CD4-positive, alpha-beta T cell treated with Interleukin-17A for 1 hour (primary cell): ENCODE data around the gene PARD6B.
"Not testable (repeated sequence)": the region's sequence is repeated elsewhere in the genome, so short reads cannot be mapped to it uniquely, and the experiment has no call there.

ENCODE experiments used
- DNase-seq: peaks from one replicate; pipeline ENCODE4 v3.0.0-alpha.2; 2020

The PARD6B gene

GRCh38 chr20:50776122-50776817 is 44.9 kb downstream of the PARD6B start:
- DNase-seq = no peak

DNA sequence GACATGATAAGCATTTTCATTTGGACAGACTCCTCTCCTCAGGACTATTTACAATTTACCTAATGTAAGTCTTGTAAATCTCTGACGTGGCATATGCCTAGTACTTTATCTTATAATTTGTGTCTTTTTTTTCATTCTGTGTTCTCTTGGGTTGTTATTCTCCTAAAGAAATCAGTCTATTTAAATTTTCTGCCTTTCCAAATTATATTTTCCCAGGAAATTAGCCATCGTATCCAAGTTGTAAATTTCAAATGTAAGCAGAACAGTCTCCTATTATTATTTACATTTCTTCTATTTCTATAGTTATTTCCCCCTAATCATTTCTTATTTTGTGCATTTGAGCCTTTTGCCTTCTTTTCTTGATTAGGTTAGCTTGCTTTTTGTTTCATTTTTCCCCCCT is 46.0 kb downstream of the PARD6B start:
- no peak for DNase-seq

GRCh38 chr20:50778994-50779393 is 47.6 kb downstream of the PARD6B start:
- not testable (repeated sequence) for DNase-seq

GRCh38 chr20:50783390-50783789 is 52.0 kb downstream of the PARD6B start:
- DNase-seq = no peak

- no peak for DNase-seq
Measured at GRCh38 chr20:50783903-50784302, 52.5 kb downstream of the PARD6B start.

- DNase-seq = no peak
Measured at GRCh38 chr20:50784464-50784863, 53.1 kb downstream of the PARD6B start.

DNA sequence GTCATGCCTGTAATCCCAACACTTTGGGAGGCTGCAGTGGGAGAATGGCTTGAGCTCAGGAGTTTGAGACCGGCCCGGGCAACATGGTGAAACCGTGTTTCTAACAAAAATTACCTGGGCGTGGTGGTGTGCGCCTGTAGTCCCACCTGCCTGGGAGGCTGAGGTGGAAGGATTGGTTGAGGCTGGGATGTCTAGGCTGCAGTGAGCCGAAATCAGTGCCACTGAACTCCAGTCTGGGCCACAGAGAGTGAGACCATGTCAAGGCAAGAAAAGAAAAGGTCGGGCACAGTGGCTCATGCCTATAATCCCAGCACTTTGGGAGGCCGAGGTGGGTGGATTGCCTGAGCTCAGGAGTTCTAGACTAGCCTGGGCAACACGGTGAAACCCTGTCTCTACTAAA is 55.3 kb downstream of the PARD6B start:
- DNase-seq = no peak

- DNase-seq = no peak
Measured at GRCh38 chr20:50787181-50787580, 55.8 kb downstream of the PARD6B start.

DNA sequence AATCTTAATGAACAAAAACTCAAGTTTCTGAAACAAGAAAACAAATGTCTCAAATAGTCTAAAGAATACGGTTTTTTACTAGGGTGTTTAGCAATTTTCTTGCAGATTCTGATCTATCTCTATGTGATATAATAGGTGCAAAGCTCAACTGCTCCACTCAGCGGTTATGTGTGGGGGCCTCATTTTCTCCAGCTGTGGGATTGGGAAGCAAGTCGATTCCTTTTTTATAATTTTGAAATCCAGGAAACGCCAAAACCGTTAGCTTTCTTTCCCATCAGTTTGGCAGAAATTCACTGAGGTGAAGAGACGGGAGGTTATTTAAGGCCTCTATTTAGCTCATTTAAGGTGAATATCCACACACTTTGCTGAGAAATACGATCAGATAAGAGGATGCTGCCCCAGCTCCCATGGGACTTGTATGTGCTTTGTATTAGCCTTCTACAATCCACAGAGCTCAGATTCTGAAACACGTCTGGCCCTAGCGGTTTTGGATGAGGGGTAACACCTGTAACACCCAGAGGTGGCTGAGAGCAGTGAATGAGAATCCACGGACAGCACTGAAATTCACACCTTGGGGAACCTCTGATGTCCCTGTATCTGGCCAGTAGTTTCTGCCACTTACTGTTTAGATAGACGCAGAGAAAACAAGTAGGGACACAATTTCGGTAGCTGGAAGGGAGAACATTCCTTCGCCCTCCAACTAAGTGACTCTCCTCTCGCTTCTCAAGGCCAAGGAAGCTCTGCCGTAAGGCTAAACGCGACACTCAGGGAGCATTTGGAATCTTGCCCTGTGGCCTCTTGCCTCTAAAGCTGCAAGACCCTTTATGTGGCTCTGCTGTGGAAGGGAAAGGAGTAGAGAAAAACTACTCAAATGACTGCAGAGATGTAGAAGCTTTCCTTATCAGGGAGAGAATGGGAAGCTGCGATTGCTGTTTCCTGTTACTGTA is 56.9 kb downstream of the PARD6B start:
- DNase-seq = no peak

DNA sequence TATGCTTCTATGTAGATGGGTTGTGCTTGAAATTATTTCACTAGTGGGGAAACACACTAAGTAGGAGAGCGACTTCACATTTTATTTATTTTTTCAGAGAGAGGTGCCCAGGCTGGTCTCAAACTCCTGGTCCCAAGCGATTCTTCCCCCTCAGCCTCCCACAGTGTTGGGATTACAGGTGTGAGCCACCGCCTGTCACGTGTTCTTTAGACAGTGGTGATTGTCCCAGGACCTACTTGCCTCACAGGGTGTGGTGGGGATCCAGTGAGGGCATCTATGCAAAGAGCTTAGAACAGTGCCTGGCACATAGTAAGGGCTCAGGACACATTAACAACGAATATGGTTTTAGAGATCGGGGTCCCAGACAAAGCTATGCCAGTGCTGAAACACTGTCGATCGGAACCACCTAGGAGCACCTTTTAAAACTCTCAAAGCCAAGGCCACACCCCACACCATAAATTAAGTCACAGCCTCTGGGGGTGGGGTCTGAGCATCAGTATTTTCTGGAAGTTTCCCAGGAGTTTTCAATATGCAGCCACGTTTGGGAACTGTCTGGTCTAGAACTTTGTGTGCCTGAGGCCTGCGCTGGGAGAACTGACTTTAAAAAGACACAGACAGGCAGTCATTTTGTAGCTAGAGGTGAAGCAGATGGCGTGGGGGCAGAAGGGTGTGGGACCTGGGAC is 58.7 kb downstream of the PARD6B start:
- DNase-seq = no peak

GRCh38 chr20:50790651-50791277 is 59.4 kb downstream of the PARD6B start:
- peak; percentile 79 for DNase-seq

- DNase-seq = no peak
Measured at GRCh38 chr20:50792708-50793574, 61.6 kb downstream of the PARD6B start.

DNA sequence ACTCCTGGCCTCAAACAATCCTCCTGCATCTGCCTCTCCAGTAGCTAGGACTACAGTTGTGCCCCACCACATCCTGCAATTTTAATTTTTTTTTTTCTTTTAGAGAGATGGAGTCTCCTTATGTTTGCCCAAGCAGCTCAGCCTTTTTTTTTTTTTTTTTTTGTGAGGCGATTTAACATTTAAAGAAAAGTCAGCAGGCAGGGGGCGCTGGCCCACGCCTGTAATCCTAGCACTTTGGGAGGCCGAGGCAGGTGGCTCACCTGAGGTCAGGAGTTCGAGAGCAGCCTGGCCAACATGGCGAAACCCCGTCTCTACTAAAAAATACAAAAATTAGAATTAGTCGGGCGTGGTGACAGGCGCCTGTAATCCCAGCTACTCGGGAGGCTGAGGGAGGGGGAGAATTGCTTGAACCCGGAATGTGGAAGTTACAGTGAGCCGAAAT is 62.2 kb downstream of the PARD6B start:
- DNase-seq = peak; percentile 54

DNA sequence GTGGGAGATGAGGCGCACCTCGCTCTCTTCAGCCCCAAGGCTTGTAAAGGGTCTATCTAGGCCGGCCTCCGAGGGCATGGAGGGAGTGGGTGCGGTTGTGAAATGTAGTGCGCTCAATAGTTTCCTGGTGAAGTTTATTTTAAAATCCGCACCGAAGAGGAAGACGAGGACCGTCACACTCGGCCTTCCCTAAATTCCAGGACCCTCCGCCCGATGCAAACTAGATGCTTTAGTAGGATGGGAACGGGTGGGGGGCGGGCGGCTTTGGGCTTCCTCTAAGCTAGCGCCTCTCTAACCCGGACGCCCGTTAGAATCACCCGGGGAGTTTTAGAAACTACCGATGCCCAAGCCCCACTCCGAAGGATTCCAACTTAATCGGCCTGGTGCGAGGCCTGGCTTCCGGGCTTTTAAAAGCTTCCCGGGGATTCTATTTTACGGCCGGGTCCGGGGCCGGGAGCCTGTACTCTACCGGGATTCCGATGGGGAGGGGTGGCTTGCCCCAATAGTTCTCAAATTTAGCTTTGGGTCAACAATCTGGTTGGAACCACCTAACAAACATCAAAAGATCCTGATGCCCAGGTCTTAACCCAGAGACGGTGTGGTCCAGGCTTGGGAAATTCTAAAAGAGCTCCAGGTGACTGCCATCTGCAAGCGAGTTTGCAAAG is 62.9 kb downstream of the PARD6B start:
- DNase-seq = no peak

DNA sequence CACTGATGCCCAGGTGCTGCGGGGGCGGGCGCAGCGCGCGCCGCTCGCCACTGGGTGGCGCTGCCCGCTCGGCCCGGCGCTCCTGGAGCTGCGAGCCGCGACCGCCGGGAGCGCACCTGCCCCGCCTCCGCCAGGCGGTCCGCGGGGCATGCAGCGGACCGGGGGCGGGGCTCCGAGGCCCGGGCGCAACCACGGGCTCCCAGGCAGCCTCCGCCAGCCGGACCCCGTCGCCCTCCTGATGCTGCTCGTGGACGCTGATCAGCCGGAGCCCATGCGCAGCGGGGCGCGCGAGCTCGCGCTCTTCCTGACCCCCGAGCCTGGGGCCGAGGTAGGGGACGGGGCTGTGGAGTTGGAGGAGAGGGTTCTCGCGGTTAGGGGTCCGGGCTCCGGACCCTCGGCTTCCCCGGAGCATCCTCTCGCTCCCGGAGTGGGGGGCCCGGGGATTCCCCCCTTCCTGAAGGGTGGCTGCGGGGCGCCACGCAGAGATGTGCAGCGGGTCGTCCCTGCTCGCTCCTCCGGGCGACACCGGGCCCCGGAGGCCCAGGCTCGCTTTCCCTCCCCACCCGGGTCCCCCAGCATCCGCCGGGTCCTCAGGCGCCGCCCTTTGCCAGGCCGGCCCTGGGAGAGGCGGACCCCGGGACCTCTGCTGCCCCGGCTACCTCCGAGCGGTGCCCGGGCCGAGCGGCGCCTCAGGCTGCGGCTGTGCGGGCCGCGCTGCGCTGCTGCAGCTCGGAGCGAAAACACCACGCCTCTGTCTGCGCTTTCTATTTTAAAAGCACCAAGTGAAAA is 63.7 kb downstream of the PARD6B start, which contains the start of gene BCAS4:
BCAS4 (plus strand) TSS at position 216 of the 789 bp plus-strand sequence; CDS start at position 239, 23 bp downstream.
- DNase-seq = peak; percentile 88

- no peak for DNase-seq
Measured at GRCh38 chr20:50797142-50797541, 65.8 kb downstream of the PARD6B start.

DNA sequence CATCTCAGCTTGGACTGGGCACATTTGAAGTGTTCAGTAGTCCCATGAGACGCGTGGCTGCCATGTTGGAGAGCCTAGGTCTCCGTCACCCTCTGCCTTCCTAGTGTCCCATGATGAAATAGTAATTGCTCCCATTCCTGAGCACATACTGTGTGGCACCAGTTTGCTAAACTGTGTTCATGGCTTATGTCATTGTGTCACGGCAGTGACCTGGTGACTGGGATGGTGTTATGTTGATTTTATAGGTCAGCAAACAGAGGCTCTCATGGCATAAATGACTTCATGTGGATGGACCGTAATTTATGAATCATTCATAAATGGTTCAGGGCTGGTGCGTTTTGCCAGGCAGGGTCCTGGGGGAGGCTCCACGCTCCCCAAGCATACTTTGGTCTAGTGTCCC is 67.3 kb downstream of the PARD6B start:
- DNase-seq = no peak

DNA sequence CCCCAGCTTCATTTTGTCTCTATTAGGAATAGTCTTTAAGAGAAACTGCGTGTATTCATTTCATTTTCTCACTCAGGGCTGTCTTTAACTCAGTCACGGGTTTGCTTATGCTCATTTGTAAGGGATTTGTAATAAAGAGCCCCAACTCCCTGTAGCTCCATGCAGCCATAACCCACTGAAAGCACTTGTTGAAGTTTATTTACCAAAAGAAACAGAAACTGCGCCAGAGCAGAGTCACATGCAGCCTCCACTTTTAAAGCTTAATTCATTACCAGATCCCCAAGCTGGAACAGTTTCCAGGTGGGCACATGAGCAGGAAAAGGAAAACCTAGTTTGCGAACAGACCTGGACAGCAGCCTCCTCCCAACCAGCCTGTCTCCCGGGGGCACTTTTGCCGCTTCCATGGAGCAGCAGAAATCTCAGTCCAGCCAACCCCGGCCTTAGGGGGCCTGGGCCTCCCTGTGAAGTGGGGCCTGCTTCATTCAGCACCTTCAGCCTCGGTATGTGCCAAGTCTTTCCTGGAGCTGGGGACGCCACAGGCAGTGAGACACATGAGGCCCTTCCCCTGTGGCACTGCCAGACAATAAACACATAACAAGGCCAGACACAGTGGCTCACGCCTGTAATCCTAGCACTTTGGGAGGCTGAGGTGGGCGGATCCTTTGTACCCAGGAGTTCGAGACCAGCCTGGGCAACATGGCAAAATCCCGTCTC is 68.0 kb downstream of the PARD6B start:
- DNase-seq = no peak

DNA sequence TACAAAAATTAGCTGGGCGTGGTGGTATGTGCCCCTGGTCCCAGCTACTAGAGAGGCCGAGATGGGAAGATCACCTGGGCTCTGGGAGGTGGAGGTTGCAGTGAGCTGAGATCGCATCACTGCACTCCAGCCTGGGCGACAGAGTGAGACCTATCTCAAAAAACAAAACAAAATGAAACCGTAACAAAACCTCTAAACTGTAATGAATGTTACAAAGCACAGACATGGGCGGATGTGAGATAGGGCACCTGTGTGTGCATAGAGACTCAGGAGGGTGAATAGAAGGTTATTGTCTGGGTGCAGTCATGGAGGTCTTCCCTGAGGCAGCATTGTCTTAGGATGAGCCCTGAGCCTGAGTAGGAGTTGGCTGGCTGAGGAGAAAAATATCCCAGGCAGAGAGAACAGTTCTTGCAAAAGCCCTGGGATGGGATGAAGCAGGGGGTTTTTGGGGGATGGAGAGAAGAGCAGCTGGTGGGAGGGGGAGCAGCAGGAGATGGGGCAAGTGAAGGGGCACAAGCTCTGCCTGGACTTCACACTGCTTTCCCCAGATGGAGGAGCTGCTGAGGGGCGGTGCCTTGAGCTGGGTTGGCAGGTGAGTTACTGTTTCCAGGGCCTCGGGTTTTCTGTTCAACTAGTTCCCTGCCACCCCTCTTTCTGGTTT is 68.6 kb downstream of the PARD6B start:
- no peak for DNase-seq
